Activated T-cell treated with anti-CD3 and anti-CD28 coated beads, Interleukin-2, amount 50 U/mL, for 1 hour (primary cell): ENCODE measurements around the gene MAPKAP1.
"Not testable (repeated sequence)": the region's sequence is repeated elsewhere in the genome, so short reads cannot be mapped to it uniquely, and the experiment has no call there.

ENCODE experiments used
- DNase-seq: peaks from one replicate; pipeline ENCODE4 v3.0.0-alpha.2; 2020

MAPKAP1 gene

GRCh38 chr9:125600194-125600593 lies 106.8 kb downstream of the MAPKAP1 start:
- no peak for DNase-seq

DNA sequence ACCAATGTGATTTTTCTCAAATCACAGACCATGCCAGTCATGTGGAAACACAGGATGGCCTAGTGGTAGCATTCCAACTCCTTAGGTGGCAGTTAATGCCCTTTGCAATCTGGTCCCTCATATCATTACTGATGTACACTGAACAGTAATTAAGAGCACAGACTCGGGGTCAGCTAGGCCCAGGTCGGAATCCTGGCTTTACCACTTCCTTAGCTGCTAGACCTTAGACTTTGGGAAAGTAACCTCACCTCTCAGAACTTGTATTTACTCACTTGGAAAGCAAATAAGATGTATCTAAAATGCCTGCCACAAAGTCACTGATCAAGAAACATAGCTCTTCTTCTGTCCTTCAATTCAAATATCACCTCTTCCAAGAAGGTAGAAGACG lies 112.8 kb downstream of the MAPKAP1 start:
- DNase-seq = no peak

- DNase-seq = no peak
These were observed 113.3 kb downstream of the MAPKAP1 start for GRCh38 chr9:125593581-125594222.

DNA sequence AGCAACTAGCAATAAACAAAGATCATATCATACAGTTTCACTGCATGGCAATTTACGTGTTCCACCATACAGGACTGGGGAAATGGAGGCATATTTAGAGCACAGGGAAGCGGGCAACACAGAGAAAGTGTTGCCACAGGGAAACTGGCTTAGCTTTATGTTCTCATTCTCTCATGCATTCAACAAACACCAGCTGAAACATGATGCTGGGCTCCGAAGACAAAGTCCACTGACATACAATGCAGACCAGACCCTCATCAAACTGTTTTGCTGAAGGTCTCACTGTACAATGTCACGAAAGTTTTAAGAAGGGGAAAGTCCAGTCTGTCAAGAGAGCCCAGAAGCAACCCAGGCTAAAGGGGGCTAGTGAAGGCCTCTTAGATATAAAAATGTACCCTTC lies 115.1 kb downstream of the MAPKAP1 start:
- no peak for DNase-seq

DNA sequence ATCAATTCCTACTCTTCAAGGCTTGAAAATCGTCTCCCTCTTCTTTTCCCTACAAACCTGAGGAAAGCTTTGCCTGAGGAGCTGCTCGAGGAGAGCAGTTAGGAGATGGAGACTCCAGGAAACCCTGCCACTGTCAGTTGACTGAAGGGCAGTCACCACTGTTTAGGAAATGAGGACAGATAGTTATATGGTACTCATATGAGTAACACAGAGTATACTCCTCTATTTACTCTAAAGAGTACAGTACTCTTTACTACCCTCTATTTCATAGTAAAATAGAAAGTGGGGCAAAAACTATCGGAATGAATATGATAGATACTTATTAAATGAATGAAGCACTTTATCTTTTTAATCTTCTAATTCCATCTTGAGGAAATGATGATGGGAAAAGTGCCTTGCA lies 115.8 kb downstream of the MAPKAP1 start:
- DNase-seq = no peak

DNA sequence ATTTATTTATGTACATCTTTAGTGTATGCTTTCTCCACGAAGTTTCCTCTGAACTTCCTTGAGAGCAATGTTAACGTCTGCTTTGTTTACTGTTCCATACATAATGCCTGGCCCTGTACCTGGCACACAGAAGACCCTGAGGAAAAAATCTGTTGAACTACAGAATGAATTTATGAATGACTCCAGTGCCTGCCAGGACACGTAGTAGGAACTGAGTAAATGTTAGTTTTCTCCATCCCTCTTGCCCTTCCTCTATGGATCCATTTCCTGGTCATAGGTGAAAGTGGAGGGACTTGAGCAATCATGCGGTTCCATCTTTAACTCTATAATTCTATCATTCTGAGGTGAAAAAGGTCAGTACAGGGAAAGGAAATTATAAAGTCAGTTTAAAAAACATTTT lies 117.7 kb downstream of the MAPKAP1 start:
- no peak for DNase-seq

DNA sequence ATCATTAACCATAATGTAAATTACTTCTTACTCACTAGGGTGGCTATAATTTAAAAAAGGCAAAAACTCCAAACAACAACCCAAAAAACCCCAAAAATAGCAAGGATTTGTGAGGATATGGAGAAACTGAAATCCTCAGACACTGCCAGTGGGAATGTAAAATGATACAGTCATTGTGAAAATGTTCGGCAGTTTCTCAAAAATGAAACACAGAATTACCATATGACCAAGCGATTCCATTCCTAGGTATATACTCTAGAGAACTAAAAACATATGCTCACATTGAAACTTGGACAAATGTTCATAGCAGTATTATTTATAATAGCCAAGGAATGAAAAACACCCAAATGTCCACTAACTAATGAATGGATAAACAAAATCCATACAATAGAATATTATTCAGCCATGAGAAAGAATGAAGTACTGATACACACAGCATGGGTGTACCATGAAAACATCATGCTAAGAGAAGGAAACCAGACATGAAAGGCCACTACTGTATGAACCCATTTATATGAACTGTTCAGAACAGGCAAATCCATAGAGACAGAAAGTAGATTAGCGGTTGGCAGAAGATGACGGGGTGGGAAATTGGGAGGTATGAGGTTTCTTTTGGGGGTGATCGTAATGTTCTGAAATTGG lies 119.1 kb downstream of the MAPKAP1 start:
- DNase-seq = no peak

DNA sequence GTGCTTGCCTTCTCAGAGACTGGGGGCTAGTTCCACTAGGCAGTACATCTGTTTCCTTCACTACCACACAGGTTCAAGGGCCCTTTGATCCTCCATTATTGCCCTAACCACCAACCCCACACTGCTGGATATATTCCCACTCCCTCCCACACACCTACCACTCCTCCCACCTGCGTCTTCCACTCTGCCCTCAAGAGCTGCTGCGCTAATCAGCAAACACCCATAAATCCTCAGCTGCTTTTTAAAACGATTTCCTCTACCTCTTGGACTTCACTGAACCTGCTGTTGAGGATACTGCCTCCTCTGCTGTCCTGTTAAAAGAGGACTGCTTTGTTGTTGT lies 120.9 kb downstream of the MAPKAP1 start:
- no peak for DNase-seq

DNA sequence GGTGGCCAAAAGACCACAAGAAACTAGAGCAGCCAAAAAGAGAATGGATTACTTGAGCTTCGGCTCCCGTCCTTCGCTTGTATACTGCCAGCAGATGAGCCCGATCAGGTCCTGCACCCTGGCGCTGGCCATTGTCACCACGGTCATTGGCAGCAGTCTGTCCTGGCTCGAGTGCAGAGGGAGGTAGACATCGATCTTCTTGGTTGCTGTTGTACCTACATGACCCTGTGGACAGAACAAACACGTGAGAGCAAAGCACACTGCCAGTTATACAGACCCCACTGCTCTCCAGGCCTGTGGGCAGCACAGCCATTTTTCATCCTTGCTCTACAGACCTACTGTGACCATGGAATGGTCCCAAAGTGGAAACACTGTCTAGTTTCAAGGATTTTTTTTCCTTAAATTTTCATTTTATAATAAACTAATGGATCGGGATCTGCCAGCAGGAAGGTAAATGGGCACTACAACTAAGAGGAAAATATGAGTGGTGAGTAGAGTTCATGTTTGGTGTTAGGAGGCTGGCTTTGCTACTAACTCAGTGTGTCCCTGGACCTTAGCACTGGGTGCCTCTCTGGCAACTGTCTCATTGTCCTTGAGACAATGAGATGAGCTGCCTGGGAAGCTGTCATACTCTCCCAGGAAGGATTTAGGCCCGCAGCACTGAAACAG lies 121.4 kb downstream of the MAPKAP1 start:
- DNase-seq = no peak

DNA sequence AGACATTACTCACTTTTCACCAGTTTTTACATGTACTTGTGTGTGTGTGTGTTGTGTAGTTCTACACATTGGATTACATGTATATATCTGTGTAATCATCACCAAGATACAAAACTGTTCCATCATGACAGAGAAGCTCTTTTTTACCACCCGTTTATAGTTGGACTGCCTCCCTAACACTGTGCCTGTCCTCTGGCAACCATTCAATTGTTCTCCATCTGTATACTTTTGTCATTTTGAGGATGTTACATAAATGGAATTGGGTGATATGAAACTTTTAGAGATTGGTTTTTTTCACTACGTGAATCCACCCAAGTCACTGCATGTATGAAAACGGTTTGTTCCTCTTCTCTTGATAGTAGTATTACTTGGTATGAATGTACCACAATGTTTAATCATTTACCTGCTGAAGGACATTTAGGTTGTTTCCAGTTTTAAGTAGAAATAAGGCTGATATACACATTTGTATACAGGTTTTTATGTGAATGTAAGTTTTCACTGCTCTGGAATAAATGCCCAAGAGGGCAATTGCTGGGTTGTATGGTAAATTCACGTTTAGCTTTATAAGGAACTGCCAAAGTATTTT lies 126.2 kb downstream of the MAPKAP1 start:
- DNase-seq = no peak

GRCh38 chr9:125579030-125579932 lies 127.7 kb downstream of the MAPKAP1 start:
- DNase-seq = no peak

GRCh38 chr9:125574126-125574877 lies 132.7 kb downstream of the MAPKAP1 start:
- DNase-seq = no peak

DNA sequence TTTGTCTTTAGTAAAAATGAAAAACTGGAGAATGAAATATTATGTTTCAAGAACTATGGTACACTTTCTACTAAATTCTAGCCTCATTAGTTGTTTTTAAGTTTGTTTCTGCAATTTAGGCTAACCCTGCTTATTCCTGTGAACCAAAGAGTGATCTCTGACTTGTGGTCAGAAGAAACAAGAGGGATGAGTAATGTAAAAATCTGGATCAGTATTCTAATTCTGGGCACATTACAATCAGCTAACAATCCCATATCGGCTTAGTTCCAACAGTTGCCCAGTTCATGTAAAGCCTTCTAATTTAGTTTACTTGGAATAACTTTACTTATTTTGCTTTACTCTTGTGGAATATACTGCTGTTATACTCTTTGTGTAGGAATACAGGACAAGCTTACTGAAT lies 134.5 kb downstream of the MAPKAP1 start:
- DNase-seq = not testable (repeated sequence)

GRCh38 chr9:125571824-125572223 lies 135.2 kb downstream of the MAPKAP1 start:
- not testable (repeated sequence) for DNase-seq

- no peak for DNase-seq
These were observed 136.8 kb downstream of the MAPKAP1 start for GRCh38 chr9:125570246-125570645.

- no peak for DNase-seq
These were observed 138.4 kb downstream of the MAPKAP1 start for GRCh38 chr9:125568621-125569020.

DNA sequence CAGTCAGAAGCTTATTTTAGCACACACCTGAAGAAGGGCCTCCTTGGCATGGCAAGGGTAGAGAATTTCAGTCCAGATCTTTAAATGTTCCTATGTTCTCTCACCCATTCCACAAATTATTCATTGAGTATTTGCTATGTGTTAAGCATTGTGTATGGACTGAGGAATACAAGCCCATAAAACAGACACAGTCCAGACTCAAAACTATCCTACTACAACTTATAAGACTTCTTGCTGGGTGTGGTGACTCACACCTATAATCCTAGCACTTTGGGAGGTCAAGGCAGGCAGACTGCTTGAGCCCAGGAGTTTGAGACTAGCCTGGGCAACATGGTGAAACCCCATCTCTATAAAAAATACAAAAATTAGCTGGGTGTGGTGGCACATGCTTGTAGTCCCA lies 141.0 kb downstream of the MAPKAP1 start:
- not testable (repeated sequence) for DNase-seq

GRCh38 chr9:125565126-125565525 lies 141.9 kb downstream of the MAPKAP1 start:
- DNase-seq = no peak

- no peak for DNase-seq
These were observed 142.4 kb downstream of the MAPKAP1 start for GRCh38 chr9:125564631-125565030.

DNA sequence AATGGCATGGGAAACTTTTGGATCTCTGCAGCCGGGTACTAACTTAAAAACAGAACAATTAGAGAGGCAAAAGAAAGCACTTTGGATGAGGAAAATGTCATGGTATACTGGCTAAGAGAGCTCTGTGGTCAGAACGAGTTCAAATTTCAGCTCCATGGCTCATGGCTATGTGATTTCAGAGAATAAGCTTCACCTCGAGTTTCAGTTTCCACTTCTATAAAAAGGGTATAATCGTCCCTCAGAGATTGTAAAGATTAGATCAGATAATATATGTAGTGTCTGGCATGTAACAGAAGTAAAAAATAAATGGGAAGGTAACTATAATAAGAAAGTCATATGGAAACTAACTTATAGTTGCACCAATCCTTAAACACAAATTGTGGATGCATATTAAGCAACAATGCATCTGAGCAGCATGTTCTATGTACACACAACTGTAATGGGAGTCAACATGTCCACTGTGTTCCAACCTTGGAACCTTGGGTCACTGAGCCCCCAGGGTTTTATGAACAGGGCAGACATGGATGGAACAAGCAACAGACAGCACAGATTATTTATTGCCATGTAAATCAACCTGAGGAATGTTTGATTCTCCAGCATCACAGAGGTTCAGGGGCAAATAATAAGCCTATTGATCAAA lies 145.4 kb downstream of the MAPKAP1 start:
- no peak for DNase-seq

DNA sequence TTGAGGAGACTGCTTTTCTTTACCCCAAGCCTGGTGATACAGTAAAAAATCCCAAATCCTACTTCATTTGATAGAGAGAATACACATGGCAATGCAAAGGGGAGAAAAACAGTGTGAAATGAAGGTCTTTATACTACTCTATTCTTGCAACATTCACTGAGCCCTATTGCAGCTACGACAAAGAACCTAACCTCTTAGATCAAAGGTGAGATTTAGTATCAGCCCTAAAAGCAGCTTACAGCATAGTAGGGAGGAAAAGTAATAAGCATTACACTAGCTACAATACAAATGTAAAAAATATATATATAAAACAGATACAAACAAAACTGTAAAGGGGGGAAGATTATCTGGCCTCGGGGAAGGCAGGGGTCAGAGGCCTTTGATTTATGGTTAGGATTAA lies 147.1 kb downstream of the MAPKAP1 start:
- no peak for DNase-seq

GRCh38 chr9:125559194-125559593 lies 147.8 kb downstream of the MAPKAP1 start:
- no peak for DNase-seq
